Measurements from ENCODE around the gene ZNF112. TPM values are rescaled to one million over a fixed set of nuclear protein-coding genes. Genes with fewer than 3 reads are reported as not detected.
A peak's percentile ranks its signal among the peaks of the same experiment; 100 is the strongest.

The ZNF112 gene
- total RNA-seq, 1 experiment from 2014 or later = 4.1 TPM

DNA sequence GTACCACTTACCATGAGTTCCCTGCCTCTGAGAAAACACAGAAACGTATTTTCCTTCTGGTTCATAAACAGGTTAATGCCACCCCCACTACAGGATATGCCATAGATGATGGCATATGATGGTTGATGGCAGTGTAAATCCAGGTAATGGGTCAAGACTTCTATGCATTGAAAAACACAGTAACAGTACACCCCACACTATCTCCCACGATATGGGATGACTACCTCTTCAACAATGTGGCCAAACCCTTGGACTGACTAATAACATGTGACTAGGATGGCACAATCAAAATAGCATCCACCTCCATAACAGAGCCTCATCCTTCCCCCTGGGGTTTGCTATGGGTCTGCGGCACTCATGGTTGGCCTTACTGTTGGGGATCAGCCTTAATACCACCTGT is 73.6 kb downstream of the ZNF112 start:
- peak; percentile 16 for DNase-seq (ENCODE audit: low read depth)

- DNase-seq (ENCODE audit: low read depth) = no peak
Observed at GRCh38 chr19:44280916-44281315, 75.6 kb downstream of the ZNF112 start.

GRCh38 chr19:44278181-44278690 is 78.2 kb downstream of the ZNF112 start:
- no peak for DNase-seq (ENCODE audit: low read depth)

DNA sequence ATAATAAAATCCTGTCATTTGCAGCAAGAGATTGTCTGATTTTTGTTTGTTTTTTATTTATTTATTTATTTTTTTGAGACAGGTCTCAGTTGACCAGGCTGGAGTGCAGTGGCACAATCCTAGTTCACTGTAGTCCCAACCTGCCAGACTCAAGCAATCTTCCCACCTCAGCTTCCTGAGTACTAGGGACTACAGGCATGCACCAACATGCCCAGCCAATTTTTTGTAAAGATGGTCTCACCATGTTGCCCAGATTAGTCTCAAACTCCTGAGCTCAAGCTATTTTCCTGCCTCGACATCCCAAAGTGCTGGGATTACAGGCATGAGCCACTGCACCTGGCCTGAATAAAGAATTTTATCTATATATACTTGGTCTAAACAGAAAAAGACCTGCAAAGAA is 79.1 kb downstream of the ZNF112 start:
- DNase-seq (ENCODE audit: low read depth) = no peak

Other genes starting within 250 kb of the ZNF112 start
- gene ZNF225, start 243.3 kb downstream of the ZNF112 start, total RNA-seq (2014; rRNA removed; shearing (Covaris generic)) = 4.1 and 4.9 TPM in 2 replicates
- 5.0 and 10.3 TPM in 2 replicates for gene ZNF234, start 215.1 kb downstream of the ZNF112 start, total RNA-seq (2014; rRNA removed; shearing (Covaris generic))
- gene ZNF226, start 191.6 kb downstream of the ZNF112 start, total RNA-seq (2014; rRNA removed; shearing (Covaris generic)) = 8.1 and 12.8 TPM in 2 replicates
- gene ZNF227, start 144.1 kb downstream of the ZNF112 start, total RNA-seq (2014; rRNA removed; shearing (Covaris generic)) = 16.1 and 18.7 TPM in 2 replicates
- 0.12 and 0.29 TPM in 2 replicates for gene ZNF233, start 96.8 kb downstream of the ZNF112 start, total RNA-seq (2014; rRNA removed; shearing (Covaris generic))
- 2.0 and 4.8 TPM in 2 replicates for gene ZNF235, start 51.7 kb downstream of the ZNF112 start, total RNA-seq (2014; rRNA removed; shearing (Covaris generic))
- 1.9 and 3.0 TPM in 2 replicates for gene ZNF285, start 44.9 kb upstream of the ZNF112 start, total RNA-seq (2014; rRNA removed; shearing (Covaris generic))
- 5.0 and 9.1 TPM in 2 replicates for gene ZNF229, start 91.8 kb upstream of the ZNF112 start, total RNA-seq (2014; rRNA removed; shearing (Covaris generic))
- gene ZNF180, start 143.8 kb upstream of the ZNF112 start, total RNA-seq (2014; rRNA removed; shearing (Covaris generic)) = 7.3 and 8.3 TPM in 2 replicates
- gene CEACAM20, start 173.0 kb upstream of the ZNF112 start, total RNA-seq (2014; rRNA removed; shearing (Covaris generic)) = not detected in 2 replicates